Right ventricle myocardium inferior (tissue), 1 donor: Measurements from ENCODE around the gene PCSK1. TPM values are rescaled to one million over a fixed set of nuclear protein-coding genes. Genes with fewer than 3 reads are reported as not detected.
"Not testable (repeated sequence)": the region's sequence is repeated elsewhere in the genome, so short reads cannot be mapped to it uniquely, and the experiment has no call there.

Experiments
- ATAC-seq: fragments of 200-7000 bp; cut with Tn5 transposase; one replicate; pipeline ENCODE4 v1.9.1; 2020; ENCODE audit warnings: mild to moderate bottlenecking, moderate library complexity
- DNase-seq: peaks from one replicate; pipeline ENCODE4 v3.0.0; 2021; ENCODE audit errors: missing footprints
- intact Hi-C: fragments of 100-400 bp; cut with DNase I; formaldehyde crosslinking; loops from one replicate; pipeline ENCODE4 v1.11.0; 2022
- total RNA-seq: library from RNA; stranded (reverse); fragmentation: NEBNext Ultra II Directional; extraction: Animal tissue kit (Norgen Biotek cat#: 25700); gene quantifications from one replicate; pipeline ENCODE4 v1.2.1, GENCODE V29; 2021
- donor health status: DM: no; HTN: yes; CAD: no; lungs with severe emphysema.

The PCSK1 gene
- total RNA-seq, 1 donor from 2014 or later: 0.05 TPM

- DNase-seq: no peak
- intact Hi-C loops: loop anchor here (5.0 kb wide), 1 partner anchor 221 kb away; no protein-coding TSS in a partner anchor
- ATAC-seq: peak; percentile 49
Observed at GRCh38 chr5:96381526-96381925, 51.5 kb downstream of the PCSK1 start.

- no peak for ATAC-seq
- intact Hi-C loops: loop anchor here (5.0 kb wide), 1 partner anchor 222 kb away; no protein-coding TSS in a partner anchor
- DNase-seq: no peak
Observed at GRCh38 chr5:96379896-96380295, 53.2 kb downstream of the PCSK1 start.

- intact Hi-C loops: no loop called here
- ATAC-seq (no peak), DNase-seq (no peak)
Observed at GRCh38 chr5:96377597-96377996, 55.5 kb downstream of the PCSK1 start.

DNA sequence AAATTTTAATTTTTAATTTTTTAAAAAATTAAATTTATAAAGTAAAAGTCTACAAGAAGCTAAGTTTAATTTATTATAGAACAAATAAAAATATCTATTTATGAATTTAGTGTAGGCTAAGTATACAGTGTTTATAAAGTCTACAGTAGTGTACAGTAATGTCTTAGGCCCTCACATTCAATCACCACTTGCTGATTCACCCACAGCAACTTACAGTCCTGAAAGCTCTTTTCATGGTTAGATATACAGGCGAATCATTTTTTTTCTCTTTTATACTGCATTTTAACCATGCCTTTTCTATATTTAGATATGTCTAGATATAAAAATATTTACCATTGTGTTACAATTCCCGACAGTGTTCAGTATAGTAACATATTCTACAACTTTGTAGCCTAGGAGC, 55.9 kb downstream of the PCSK1 start:
- intact Hi-C loops: no loop called here
- DNase-seq: no peak

DNA sequence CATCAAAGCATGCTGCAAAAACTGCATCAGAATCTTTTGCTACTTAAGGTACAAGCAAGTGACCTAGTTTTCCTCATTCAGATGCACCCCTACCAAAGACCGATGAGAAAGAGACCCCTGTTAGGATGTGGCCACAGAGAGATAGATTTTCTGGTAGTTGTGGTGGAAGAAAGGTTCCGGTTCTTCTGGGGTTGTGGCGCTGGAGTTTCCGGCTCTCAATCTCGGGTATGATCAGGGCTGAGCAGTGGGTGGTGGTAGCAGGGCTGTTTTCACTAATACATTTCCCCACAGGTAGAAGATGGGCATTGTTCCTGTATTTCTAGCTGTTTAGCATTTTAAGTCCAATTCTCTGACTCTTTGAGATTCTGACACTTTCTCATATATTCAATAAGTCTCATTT, 58.4 kb downstream of the PCSK1 start:
- no peak for ATAC-seq
- intact Hi-C loops: no loop called here
- DNase-seq: no peak

More for the DNA sequence above, 55.9 kb downstream of the PCSK1 start:
- ATAC-seq: no peak

- ATAC-seq (no peak), DNase-seq (no peak)
- intact Hi-C loops: no loop called here
Observed at GRCh38 chr5:96373381-96373733, 59.7 kb downstream of the PCSK1 start.

DNA sequence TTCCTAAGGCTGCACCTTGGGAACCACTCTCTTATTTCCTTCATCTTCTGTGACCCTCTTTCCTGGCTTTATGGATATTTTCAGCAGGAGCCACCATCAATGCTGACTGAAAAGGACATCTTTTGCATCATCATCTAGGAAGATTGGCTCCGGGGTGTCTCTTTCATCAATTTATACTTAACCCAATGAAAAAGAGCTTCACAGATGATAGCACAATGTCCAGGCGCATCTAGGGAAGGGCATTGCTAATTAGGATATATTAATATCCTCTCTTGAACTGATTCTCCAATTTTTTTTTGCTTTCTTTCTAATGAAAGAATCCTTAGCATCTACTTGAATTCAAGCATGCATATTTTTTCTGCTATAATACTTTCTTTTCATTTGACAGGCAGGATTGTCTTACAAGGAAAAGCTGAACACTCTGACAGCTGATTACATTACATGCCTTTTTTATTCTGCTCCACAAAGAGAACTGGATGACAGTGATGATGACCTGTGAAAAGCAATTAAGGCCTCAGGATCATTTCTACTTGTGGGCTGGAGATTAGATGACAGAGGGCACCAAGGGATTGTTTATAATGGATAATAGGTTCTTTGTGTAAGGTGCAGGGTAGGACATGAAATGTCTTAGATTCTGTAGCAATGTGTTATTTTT, 60.2 kb downstream of the PCSK1 start:
- no peak for ATAC-seq
- no peak for DNase-seq
- intact Hi-C loops: no loop called here

- ATAC-seq: no peak
- intact Hi-C loops: no loop called here
- no peak for DNase-seq
Observed at GRCh38 chr5:96370976-96371375, 62.1 kb downstream of the PCSK1 start.

DNA sequence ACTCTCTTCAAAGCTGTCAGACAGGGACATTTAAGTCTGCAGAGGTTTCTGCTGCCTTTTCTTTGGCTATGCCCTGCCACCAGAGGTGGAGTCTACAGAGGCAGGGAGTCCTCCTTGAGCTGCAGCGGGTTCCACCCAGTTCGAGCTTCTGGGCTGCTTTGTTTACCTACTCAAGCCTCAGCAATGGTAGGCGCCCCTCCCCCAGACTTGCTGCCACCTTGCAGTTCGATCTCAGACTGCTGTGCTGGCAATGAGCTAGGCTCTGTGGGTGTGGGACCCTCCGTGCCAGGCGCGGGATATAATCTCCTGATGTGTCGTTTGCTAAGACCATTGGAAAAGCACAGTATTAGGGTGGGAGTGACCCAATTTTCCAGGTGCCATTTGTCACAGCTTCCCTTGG, 65.7 kb downstream of the PCSK1 start:
- intact Hi-C loops, ATAC-seq, DNase-seq: not testable (repeated sequence)

DNA sequence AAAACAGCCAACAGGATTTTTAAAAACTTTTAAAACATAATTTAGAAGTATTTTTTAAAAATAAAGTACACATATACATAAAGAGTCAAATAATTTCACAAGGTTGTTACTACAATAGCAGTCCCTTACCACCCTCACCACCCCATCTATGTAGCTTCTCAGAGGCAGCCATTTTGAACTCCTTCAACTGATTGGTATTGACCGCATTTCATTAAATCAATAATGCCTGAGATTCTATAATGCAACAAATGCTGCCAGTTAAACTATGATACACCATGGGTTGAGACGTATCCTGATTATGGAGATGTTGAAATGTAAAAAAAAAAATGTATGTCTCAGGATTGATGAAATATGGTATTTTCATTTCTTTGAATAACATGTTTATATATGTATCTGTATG, 78.8 kb downstream of the PCSK1 start:
- intact Hi-C loops: no loop called here

GRCh38 chr5:96353220-96353619, 79.8 kb downstream of the PCSK1 start:
- no peak for ATAC-seq
- intact Hi-C loops: no loop called here

More for the DNA sequence above, 78.8 kb downstream of the PCSK1 start:
- ATAC-seq (no peak), DNase-seq (no peak)

DNA sequence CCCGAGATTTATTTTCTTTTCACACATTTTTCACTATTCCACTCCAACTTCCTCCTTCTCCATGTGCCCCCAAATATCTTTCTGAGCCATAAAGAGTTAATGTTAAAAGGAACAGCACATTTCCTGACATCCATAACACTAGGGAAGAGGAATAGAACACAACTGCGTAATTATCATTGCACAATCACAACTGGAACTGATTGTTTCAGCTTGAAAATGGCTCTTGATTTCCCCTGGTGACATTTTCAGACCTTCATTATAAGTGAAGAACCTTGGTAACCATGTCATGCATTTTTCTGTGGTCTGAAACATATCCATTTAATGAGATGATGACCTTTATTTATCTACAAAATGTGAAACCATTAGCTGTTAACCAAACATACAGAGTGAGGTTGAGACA, 82.4 kb downstream of the PCSK1 start:
- ATAC-seq: no peak
- intact Hi-C loops: no loop called here

More at GRCh38 chr5:96353220-96353619, 79.8 kb downstream of the PCSK1 start:
- DNase-seq: no peak

GRCh38 chr5:96348536-96348935, 84.5 kb downstream of the PCSK1 start:
- intact Hi-C loops: loop anchor here (10.0 kb wide), 1 partner anchor 396 kb away; no protein-coding TSS in a partner anchor
- DNase-seq (no peak), ATAC-seq (no peak)

More for the DNA sequence above, 82.4 kb downstream of the PCSK1 start:
- DNase-seq: no peak

DNA sequence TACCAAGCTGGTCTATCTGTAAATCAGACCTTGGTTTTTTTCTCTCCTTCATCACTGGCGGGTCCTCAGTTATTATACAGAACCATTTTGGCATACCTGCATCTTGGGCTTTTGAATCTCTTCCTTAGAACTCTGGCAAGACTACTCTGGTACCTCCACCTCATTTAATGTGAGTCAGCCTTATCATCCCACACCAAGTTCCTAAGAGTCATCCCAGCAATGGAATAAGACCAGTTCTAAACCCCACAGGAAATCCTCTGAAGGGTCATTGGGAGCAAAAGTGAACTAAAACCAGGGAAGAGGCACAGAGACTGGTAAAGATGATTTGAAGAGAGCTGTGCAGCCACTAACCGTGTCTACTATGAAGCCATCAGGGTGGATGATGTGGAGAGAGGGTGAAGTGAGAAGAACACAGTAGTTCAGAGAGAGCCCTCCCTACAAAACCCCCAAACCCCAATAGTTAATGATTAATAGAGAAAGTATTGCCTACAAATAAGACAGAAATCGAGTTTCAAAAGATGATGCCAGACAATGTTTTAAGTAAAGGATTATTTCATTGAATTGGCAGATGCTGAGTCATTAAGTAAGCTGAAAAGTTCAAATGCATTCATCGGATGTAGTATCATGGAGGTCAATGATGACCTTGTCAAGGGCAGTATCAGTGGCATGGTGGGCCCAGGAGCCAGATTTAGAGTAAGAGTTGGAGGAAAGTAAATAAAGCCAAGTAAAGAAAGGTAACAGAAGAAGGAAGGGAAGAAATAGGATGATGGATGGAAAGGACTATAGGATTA, 85.4 kb downstream of the PCSK1 start:
- intact Hi-C loops: loop anchor here (10.0 kb wide), 1 partner anchor 397 kb away; no protein-coding TSS in a partner anchor
- ATAC-seq (no peak), DNase-seq (no peak)

DNA sequence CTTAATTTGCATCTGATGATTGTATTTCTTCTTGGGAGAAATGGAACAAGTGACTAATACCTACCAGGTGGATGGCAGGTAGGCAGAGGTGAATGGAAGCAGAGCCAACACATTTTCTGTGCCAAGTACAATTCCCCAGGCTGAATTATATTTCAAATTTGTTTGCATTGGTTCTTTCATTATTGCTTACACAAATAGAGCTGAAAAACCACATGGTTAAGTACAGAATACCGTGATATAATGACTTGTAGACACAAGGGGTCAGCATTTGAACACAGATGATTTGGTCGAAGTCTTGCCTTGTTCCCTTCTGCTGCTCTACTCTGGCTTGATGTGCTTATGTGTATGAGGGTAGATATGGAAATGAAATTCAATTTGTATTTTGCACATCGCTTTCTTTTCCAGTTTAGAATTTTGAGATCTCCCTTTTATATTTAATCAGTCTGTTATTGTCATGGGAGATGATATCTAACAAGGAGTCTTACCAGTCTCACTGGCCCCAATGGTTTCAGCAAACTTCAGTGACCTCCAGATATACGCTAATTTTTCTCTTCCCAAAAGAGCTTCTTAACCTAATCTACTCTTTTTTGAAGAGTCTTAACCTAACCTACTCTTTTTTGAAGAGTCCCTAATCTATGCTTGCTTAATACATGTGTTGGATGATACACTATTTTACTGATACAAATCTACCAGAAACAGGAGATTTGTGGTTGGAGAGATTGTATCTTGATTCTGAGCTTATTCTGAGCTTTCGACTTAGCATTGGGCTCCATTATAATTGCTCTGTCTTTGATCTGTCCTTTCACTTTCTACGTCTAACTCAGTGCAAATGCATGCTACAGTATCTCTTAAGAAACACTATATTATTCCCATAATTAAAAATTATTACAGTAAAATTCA, 88.1 kb downstream of the PCSK1 start:
- intact Hi-C loops: loop anchor here (2.0 to 10.0 kb wide), 2 partner anchors 256 to 400 kb away; no protein-coding TSS in a partner anchor
- DNase-seq (no peak), ATAC-seq (peak; percentile 87)

- intact Hi-C loops: loop anchor here (10.0 kb wide), 1 partner anchor 402 kb away; no protein-coding TSS in a partner anchor
Observed at GRCh38 chr5:96343094-96343493, 90.0 kb downstream of the PCSK1 start.

DNA sequence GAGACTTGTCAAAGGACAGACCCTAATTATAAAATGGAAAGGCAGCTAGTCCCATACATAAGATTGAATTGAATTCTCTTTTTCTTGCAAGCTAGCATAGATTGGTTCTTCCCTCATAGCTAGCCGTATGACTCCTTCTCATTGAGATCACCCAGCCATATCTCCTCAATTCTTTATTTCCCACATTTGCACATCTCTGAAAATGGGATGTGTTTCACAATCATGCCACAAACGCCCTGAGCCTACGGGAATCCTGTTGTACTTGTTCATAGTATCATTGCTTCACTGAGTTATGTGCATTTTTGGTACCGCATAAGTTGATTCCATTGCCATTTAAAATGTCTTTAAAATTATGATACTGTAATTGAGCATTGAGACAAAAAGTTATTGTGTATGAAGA, 90.5 kb downstream of the PCSK1 start:
- intact Hi-C loops: loop anchor here (10.0 kb wide), 1 partner anchor 402 kb away; no protein-coding TSS in a partner anchor
- DNase-seq: no peak
- no peak for ATAC-seq

More at GRCh38 chr5:96343094-96343493, 90.0 kb downstream of the PCSK1 start:
- DNase-seq (no peak), ATAC-seq (no peak)
